Measurements from ENCODE around the gene NECAB2. TPM values are rescaled to one million over a fixed set of nuclear protein-coding genes. Genes with fewer than 3 reads are reported as not detected.

The NECAB2 gene
- total and polyA plus RNA-seq, 2 experiments from 2014 or later, result 1.6 to 5.1 TPM

- no peak for ATAC-seq
- Histone ChIP-seq H4K20me1 (replicated peaks; ENCODE audit: insufficient read depth) (no peaks in the 10 kb centered on the region; the same call in 1 of the 2 replicates), H3K79me2 (replicated peaks; ENCODE audit: insufficient read depth) (no peaks in the 10 kb centered on the region), H3K36me3 (ENCODE audit: insufficient read depth) (no peaks in the 10 kb centered on the region), H3K4me2 (no peak overlapping the region), H3K4me1 (ENCODE audit: insufficient read depth) (no peaks in the 10 kb centered on the region), H3K4me3 (no peak overlapping the region), H3K9me2 (ENCODE audit: insufficient read depth) (no peaks in the 10 kb centered on the region), H3F3A (replicated peaks; ENCODE audit: low read depth) (peaks cover 13% of the 10 kb centered on the region; the same call in 1 of the 2 replicates), H3K27ac (ENCODE audit: low read depth) (no peak overlapping the region), H2AFZ (no peak overlapping the region), H3K27me3 (ENCODE audit: insufficient read depth) (no peaks in the 10 kb centered on the region)
- no peak overlapping the region for H3K27ac Mint-ChIP-seq
- peaks cover 17% of the 10 kb centered on the region for H3K27me3 Mint-ChIP-seq (ENCODE audit: insufficient read depth, low read depth, poor library complexity)
- H3K36me3 Mint-ChIP-seq (ENCODE audit: low read depth), result peaks cover 9% of the 10 kb centered on the region; the same call in 2 of the 3 replicates
- peaks cover 8% of the 10 kb centered on the region for H3K4me1 Mint-ChIP-seq
- no peak for DNase-seq (ENCODE audit: low spot score)
- TF ChIP-seq EZH2 (IDR thresholded peaks at IDR 0.05; ENCODE audit: low read depth, unreplicated experiment) (no peak), STAT1 (IDR thresholded peaks at IDR 0.05; ENCODE audit: unreplicated experiment) (no peak), CTCF (conservative IDR thresholded peaks at IDR 0.05; ENCODE audit: low read depth in 2 of 2) (no peak), JUNB (IDR thresholded peaks at IDR 0.05; ENCODE audit: unreplicated experiment) (no peak), NANOG (IDR thresholded peaks at IDR 0.05; ENCODE audit: borderline replicate concordance) (no peak), ETS1 (IDR thresholded peaks at IDR 0.05) (no peak), CREB1 (CRISPR knock-in tag; IDR thresholded peaks at IDR 0.05; ENCODE audit: low read depth) (no peak), ZNF114 (CRISPR knock-in tag; IDR thresholded peaks at IDR 0.05) (no peak), POLR2AphosphoS5 (IDR thresholded peaks at IDR 0.05; ENCODE audit: low read depth) (no peak), EZH2phosphoT487 (IDR thresholded peaks at IDR 0.05; ENCODE audit: unreplicated experiment) (no peak), ZNF331 (CRISPR knock-in tag; IDR thresholded peaks at IDR 0.05; ENCODE audit: low read depth) (no peak)
- TF ChIP-seq, protein P1, sequence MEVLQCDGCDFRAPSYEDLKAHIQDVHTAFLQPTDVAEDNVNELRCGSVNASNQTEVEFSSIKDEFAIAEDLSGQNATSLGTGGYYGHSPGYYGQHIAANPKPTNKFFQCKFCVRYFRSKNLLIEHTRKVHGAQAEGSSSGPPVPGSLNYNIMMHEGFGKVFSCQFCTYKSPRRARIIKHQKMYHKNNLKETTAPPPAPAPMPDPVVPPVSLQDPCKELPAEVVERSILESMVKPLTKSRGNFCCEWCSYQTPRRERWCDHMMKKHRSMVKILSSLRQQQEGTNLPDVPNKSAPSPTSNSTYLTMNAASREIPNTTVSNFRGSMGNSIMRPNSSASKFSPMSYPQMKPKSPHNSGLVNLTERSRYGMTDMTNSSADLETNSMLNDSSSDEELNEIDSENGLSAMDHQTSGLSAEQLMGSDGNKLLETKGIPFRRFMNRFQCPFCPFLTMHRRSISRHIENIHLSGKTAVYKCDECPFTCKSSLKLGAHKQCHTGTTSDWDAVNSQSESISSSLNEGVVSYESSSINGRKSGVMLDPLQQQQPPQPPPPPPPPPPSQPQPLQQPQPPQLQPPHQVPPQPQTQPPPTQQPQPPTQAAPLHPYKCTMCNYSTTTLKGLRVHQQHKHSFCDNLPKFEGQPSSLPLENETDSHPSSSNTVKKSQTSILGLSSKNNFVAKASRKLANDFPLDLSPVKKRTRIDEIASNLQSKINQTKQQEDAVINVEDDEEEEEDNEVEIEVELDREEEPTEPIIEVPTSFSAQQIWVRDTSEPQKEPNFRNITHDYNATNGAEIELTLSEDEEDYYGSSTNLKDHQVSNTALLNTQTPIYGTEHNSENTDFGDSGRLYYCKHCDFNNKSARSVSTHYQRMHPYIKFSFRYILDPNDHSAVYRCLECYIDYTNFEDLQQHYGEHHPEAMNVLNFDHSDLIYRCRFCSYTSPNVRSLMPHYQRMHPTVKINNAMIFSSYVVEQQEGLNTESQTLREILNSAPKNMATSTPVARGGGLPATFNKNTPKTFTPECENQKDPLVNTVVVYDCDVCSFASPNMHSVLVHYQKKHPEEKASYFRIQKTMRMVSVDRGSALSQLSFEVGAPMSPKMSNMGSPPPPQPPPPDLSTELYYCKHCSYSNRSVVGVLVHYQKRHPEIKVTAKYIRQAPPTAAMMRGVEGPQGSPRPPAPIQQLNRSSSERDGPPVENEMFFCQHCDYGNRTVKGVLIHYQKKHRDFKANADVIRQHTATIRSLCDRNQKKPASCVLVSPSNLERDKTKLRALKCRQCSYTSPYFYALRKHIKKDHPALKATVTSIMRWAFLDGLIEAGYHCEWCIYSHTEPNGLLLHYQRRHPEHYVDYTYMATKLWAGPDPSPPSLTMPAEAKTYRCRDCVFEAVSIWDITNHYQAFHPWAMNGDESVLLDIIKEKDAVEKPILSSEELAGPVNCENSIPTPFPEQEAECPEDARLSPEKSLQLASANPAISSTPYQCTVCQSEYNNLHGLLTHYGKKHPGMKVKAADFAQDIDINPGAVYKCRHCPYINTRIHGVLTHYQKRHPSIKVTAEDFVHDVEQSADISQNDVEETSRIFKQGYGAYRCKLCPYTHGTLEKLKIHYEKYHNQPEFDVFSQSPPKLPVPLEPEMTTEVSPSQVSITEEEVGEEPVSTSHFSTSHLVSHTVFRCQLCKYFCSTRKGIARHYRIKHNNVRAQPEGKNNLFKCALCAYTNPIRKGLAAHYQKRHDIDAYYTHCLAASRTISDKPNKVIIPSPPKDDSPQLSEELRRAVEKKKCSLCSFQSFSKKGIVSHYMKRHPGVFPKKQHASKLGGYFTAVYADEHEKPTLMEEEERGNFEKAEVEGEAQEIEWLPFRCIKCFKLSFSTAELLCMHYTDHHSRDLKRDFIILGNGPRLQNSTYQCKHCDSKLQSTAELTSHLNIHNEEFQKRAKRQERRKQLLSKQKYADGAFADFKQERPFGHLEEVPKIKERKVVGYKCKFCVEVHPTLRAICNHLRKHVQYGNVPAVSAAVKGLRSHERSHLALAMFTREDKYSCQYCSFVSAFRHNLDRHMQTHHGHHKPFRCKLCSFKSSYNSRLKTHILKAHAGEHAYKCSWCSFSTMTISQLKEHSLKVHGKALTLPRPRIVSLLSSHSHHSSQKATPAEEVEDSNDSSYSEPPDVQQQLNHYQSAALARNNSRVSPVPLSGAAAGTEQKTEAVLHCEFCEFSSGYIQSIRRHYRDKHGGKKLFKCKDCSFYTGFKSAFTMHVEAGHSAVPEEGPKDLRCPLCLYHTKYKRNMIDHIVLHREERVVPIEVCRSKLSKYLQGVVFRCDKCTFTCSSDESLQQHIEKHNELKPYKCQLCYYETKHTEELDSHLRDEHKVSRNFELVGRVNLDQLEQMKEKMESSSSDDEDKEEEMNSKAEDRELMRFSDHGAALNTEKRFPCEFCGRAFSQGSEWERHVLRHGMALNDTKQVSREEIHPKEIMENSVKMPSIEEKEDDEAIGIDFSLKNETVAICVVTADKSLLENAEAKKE (CRISPR knock-in tag; IDR thresholded peaks at IDR 0.05), result no peak
- TF ChIP-seq, protein P2, sequence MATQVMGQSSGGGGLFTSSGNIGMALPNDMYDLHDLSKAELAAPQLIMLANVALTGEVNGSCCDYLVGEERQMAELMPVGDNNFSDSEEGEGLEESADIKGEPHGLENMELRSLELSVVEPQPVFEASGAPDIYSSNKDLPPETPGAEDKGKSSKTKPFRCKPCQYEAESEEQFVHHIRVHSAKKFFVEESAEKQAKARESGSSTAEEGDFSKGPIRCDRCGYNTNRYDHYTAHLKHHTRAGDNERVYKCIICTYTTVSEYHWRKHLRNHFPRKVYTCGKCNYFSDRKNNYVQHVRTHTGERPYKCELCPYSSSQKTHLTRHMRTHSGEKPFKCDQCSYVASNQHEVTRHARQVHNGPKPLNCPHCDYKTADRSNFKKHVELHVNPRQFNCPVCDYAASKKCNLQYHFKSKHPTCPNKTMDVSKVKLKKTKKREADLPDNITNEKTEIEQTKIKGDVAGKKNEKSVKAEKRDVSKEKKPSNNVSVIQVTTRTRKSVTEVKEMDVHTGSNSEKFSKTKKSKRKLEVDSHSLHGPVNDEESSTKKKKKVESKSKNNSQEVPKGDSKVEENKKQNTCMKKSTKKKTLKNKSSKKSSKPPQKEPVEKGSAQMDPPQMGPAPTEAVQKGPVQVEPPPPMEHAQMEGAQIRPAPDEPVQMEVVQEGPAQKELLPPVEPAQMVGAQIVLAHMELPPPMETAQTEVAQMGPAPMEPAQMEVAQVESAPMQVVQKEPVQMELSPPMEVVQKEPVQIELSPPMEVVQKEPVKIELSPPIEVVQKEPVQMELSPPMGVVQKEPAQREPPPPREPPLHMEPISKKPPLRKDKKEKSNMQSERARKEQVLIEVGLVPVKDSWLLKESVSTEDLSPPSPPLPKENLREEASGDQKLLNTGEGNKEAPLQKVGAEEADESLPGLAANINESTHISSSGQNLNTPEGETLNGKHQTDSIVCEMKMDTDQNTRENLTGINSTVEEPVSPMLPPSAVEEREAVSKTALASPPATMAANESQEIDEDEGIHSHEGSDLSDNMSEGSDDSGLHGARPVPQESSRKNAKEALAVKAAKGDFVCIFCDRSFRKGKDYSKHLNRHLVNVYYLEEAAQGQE (IDR thresholded peaks at IDR 0.05; ENCODE audit: unreplicated experiment), result no peak
- H3K9me3 Mint-ChIP-seq, result peaks cover 17% of the 10 kb centered on the region
- H3K4me3 Mint-ChIP-seq, result no peak overlapping the region
Observed at GRCh38 chr16:83949724-83950001, 18.4 kb upstream of the NECAB2 start.

Measured in GM23338 (cell line).